A549 (cell line): ENCODE results near the gene SLC13A5.
"Not testable (repeated sequence)": the region's sequence is repeated elsewhere in the genome, so short reads cannot be mapped to it uniquely, and the experiment has no call there.

Source experiments
- CTCF ChIP-seq: fragments of >200 bp; sonication (Bioruptor Twin); formaldehyde crosslinking; IDR thresholded peaks from 3 replicates; pipeline ENCODE4 v1.5.1; 2016
- SREBF2 ChIP-seq: fragments of 450-650 bp; IDR thresholded peaks from 2 replicates; pipeline ENCODE4 v1.6.1; 2014; ENCODE audit warnings: mild to moderate bottlenecking, moderate library complexity

- not testable (repeated sequence) for TF ChIP-seq SREBF2, CTCF
Observed at GRCh38 chr17:6656797-6657632, 56.2 kb downstream of the SLC13A5 start.
